Activated gamma-delta T cell treated with anti-CD3 and anti-CD28 coated beads, Interleukin-2, amount 50 U/mL, for 16 hours (primary cell): Measurements from ENCODE around the gene MASP1.

Source experiments
- DNase-seq: peaks from one replicate; pipeline ENCODE4 v3.0.0-alpha.2; 2020; ENCODE audit warnings: low read depth

The MASP1 gene

GRCh38 chr3:187293516-187294430 lies 2.2 kb upstream of the MASP1 start:
- DNase-seq: no peak

GRCh38 chr3:187292631-187293515 lies 1.3 kb upstream of the MASP1 start:
- DNase-seq: no peak

- no peak for DNase-seq
Measured at GRCh38 chr3:187292181-187292580, 644 bp upstream of the MASP1 start.

GRCh38 chr3:187291001-187291511 lies 481 bp downstream of the MASP1 start:
- no peak for DNase-seq

DNA sequence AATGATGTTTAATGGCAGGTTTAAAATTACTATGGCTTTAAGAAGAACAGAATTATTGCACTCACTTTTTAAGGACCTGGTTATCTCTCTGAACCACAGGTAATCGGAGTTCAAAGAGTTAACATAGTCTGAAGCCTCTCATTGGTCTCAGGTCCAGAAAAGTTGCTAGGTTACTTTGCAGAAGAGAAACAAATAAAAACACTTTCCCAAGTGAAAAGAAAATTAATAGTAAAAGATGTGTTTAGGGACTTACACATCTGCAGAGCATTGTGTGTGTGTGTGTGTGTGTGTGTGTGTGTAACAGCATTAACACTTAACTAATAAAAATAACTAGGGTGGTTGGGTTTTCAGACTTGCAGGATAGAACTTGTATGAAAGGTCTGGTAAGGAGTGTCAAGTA lies 1.0 kb downstream of the MASP1 start:
- no peak for DNase-seq

DNA sequence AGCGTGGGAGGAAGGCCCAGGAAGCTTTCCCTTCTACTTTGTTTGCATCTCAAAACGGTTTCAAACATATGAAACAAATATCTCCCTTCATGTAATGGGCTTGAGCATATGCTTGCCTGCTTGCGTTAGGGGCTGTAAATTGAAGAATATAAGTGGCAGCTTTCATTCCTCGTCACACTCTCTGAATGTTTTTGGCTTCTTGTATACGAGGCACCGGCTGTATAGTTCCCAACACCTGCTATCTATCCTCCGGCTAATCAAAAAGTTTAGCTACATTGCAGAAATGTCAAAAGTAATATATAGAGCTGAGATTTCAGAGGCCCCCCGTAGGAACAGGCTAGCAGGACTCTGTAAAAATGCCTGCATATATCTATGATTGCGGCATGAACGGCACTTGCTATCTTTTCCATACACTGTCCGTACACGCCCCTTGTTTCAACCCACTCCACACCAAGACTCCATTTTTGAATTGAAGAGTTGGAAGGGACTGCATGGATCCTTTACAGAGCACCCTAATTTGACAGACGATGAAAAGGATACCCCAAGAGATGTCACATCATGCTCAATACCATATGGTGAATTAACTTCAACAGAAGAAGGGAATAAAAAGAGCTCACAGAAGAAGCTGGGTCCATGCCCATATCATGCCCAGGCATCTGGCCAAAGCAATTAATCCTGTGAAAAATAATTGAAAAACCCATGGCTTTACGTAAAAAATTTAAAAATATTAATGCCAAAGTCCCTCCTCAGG lies 2.5 kb downstream of the MASP1 start:
- DNase-seq: no peak

- no peak for DNase-seq
Measured at GRCh38 chr3:187288131-187288854, 3.2 kb downstream of the MASP1 start.

GRCh38 chr3:187287256-187287655 lies 4.3 kb downstream of the MASP1 start:
- DNase-seq: no peak

DNA sequence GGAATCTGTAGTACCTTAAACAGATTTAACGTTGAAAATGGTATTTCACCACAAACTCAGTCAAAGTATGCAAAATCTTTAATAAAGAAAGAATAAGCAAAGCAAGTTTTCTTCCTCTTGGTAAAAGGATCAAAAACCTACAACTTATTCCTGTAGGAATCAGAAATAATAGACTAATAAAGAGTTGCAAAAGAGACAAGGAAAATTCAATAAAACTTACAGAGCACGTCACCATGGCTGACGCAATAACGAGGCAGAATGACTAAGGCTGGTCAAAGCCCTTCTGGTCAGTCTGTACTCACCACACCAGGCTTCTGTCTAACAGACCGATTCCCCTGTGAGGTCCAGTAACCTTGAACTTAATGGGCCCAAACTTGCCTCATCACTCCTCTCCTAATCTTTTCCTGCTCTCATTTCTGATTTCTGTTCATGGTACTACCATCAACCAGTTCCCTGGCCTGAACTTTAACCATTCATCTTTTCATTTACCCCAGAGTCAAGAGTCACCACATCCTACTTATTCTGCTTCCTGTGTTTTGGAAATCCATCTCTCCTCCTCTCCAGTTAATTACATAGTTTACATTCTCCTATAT lies 5.0 kb downstream of the MASP1 start:
- no peak for DNase-seq

DNA sequence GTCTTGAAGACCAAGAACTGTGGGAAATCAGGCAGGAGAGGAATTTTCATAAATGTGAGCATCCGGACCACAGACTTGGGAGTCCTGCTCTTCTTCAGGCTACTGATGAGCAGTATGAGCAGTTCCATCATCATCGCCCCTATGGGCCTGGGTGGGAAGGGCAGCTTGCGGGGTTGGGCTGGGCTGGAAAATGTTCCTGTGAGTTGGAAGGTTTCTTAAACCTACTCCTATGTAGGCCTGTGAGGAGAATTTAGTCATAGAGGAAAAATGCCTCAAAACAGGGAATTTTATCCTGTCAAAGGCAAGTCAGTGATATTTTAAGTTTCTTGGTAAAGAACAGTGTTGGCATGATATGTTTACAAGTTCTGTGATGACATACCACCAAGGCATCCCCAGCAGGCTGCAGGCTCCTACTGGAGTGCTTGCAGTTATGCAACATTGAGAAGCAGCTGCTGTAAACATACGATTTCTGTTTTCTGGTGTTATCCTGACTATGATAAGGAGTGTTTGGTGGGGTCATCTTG lies 10.3 kb downstream of the MASP1 start:
- DNase-seq: no peak

- DNase-seq: no peak
Measured at GRCh38 chr3:187280644-187281043, 10.9 kb downstream of the MASP1 start.

GRCh38 chr3:187277129-187277462 lies 14.4 kb downstream of the MASP1 start:
- no peak for DNase-seq

DNA sequence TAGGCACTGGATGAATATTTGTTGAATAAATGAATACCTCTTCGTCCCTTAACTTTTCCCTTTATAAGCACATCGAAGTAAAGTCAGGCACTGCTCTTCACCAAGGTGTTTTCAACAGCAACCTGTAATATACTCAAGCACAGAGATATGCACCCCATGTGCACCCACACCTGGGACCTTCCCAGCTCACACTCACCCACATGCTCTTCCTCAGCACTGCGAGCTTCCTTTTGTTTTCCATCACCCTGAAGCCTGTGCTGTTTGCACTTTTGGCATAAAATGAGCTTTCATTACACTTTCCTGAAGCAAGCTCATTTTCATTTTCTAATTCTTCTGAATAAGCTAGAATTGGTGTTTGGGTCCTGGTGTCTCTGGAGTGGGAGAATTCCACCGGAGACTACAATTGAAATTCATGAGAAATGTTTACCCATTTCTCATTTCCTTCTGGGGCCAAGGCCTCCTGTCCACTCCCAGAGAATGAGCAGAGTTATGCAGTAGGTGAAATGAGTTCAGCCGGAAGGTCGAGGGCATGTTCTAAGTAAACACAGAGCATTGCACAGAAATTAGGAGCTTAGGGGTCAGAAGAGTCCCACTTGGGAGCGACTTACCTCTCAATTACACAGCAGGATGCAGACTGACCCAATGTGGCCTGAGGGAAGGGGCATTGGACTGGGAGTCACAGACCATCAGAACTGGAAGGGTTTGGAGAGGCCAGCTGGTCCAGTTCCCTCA lies 15.0 kb downstream of the MASP1 start:
- no peak for DNase-seq

DNA sequence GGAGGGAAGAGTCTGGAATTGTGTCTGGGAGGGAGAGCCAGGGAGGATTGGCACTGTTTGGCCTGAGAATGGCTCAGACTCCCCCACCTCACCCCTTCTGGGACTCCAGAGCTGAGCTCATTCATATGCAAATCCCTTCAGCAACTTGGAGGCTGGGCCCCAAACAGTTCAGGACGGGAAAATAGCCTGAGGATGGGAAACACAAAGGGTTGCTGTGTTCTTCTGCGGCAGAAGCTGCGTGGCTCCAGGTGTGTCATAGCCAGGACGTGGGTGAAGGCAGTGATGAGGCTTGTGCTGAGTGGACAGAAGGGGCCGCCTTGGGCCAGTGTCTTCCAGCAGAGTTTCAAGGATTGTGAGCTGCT lies 16.6 kb downstream of the MASP1 start:
- no peak for DNase-seq

- DNase-seq: no peak
Measured at GRCh38 chr3:187274315-187274976, 17.1 kb downstream of the MASP1 start.

GRCh38 chr3:187271582-187271981 lies 20.0 kb downstream of the MASP1 start:
- DNase-seq: no peak

DNA sequence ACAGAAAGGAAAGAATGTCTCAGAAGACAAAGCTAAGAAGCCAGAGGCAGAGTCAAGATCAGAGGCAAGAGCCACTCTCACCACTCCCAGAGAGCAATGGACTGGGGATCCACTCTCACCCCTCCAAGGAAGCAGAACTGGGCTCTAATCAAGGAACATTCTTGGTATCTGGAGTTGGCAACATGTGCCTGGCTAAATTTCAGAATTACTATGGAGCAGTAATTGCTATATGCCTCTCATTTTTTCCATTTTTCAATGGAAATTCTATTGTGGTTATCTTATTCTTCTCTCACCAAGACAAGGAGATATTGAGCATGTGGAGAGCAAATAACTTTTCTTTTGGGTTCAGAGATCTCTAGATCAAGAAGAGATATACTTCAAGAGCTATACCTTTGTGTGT lies 22.1 kb downstream of the MASP1 start:
- no peak for DNase-seq

DNA sequence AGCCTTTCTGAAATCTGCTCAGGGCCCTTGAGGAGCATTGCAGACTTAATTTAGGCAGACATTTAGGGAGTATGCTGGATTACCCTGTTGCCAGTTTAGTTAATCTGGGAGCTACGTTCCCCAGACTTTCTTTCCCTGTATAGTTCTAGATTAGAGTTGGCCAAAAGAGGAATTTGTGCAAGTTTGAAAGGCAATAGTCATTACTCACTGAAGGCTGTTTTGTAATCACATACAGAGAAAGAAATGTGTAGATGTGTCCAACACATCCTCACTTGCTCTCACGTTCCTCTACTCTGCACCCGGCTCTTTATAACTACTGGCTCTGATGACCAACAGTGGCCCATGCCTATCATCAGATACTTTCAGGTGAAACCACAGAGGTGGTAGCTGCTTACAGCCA lies 24.2 kb downstream of the MASP1 start:
- DNase-seq: no peak

GRCh38 chr3:187266691-187267090 lies 24.8 kb downstream of the MASP1 start:
- no peak for DNase-seq

GRCh38 chr3:187265461-187265955 lies 26.0 kb downstream of the MASP1 start:
- DNase-seq: no peak
